Measurements from ENCODE around the gene CD40.
A peak's percentile ranks its signal among the peaks of the same experiment; 100 is the strongest.
"Not testable (repeated sequence)": the region's sequence is repeated elsewhere in the genome, so short reads cannot be mapped to it uniquely, and the experiment has no call there.

The CD40 gene

GRCh38 chr20:46099491-46100287, 18.4 kb upstream of the CD40 start:
- peak in 1 of 2 donors; percentile 60 for DNase-seq

DNA sequence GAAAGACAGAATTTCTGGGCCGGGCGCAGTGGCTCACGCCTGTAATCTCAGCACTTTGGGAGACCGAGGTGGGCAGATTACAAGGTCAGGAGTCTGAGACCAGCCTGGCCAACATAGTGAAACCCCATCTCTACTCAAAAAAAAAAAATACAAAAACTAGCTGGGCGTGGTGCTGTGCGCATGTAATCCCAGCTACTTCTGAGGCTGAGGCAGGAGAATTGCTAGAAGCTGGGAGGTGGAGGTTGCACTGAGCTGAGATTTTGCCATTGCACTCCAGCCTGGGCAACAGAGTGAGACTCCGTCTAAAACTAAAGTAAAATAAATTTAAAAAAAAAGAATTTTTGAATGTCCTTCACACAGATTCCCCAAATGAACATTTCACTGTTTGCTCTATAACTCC, 17.7 kb upstream of the CD40 start:
- not testable (repeated sequence) for DNase-seq

- DNase-seq, result no peak
Observed at GRCh38 chr20:46100988-46101387, 17.1 kb upstream of the CD40 start.

DNA sequence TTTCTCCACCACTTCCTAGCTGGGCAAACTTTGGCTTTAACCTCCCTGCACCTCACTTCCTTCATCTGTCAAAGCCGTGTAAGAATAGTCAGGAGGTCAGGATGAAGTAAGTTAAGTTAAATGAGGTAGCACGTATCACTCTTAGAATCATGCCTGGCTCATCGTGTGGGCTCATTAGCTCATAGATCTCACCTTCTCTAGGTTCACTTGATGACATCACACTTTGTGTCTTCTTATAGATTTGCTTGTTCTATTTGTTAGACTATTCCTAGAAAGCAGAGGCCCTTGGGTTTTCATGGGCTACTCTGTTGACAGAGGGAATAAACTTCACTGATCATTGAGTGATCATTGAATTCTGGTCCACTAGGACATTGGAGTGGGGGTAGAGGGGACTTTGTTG, 16.2 kb upstream of the CD40 start:
- no peak for DNase-seq

GRCh38 chr20:46102940-46103339, 15.2 kb upstream of the CD40 start:
- DNase-seq, result no peak

- no peak for DNase-seq
Observed at GRCh38 chr20:46104262-46104661, 13.9 kb upstream of the CD40 start.

DNA sequence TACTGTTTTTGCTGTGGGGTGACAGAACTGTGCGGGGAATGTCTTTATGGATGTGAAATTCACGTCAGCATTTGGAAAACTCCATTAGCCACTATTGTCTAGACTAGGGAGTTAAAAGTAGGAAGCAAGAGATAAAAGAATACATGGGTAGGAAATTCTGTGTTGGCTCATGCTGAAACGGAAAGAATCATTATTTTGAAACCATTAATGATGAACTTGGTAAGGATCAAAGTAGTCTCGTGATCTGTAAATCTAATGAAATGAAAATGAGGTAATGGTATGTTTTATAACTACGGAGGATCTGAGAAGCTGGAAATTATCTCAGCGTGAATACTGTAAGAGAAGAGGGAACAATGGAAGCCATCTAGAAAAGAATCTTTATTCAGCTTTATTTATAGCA, 11.1 kb upstream of the CD40 start:
- DNase-seq, result no peak

GRCh38 chr20:46108435-46108841, 9.7 kb upstream of the CD40 start:
- DNase-seq, result peak in 1 of 2 donors; percentile 48

DNA sequence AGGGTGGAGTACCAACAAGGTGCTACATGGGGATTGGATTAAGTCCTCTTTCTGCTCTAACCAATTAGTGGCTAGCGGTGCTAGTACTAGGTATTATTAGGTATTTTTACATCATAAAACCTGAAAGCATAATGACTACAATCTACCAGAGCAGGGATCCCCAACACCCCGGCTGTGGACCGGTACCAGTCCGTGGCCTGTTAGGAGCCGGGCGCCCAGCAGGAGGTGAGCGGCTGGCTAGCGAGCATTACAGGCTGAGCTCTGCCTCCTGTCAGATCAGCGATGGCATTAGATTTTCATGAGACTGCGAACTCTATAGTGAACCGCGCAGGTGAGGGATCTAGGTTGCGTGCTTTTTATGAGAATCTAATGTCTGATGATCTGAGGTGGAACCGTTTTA, 9.1 kb upstream of the CD40 start:
- no peak for DNase-seq

DNA sequence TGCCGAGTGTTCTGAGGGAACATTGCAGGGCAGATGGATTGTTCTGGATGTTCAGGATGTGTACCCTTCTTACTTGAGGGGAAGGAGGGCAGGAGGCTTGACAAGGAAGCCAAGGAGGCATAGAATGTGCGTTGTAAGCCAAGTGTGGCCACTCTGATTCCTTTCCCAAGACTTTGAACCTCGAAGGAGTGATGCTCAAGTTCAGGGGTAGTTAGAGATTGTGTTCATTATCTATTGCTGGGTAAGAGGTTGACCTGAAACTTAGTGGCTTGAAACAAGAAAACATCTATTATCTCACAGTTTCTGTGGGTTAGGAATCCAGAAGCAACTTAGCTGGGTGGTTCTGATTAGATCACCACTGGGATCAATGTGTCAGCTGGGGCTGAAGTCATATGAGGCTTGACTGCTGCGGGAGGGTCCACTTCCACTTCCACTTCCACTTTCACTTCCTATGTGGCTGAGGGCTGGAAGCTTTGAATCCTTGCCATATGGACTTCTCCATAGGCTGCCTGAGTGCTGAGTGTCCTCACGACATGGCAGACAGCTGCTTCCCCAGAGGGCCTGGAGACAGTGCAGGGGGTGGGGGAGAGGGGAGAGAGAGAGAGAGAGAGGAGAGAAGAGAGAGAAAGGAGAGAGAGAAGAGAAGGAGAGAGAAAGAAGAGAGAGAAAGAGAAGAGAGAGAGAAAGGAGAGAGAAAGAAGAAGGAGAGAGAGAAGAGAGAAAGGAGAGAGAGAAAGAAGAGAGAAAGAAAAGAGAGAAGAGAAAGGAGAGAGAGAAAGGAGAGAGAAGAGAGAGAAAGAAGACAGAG, 6.9 kb upstream of the CD40 start:
- DNase-seq, result peak; percentile 28 to 73

DNA sequence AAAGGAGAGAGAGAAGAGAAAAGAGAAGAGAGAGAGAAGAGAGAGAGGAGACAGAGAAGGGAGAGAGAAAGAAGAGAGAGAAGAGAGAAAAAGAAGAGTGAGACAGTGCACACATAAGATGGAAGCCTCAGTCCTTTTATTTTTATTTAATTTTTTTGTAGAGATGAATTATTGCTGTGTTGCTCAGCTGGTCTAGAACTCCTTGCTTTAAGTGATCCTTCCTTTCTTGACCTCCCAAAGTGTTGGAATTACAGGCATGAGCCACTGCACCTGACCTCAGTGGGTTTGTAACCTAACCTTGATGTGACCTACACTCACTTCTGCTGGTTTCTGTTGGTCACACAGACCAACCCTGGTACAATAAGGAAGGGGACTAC, 6.3 kb upstream of the CD40 start:
- no peak for DNase-seq

GRCh38 chr20:46112430-46113112, 5.5 kb upstream of the CD40 start:
- no peak for DNase-seq

DNA sequence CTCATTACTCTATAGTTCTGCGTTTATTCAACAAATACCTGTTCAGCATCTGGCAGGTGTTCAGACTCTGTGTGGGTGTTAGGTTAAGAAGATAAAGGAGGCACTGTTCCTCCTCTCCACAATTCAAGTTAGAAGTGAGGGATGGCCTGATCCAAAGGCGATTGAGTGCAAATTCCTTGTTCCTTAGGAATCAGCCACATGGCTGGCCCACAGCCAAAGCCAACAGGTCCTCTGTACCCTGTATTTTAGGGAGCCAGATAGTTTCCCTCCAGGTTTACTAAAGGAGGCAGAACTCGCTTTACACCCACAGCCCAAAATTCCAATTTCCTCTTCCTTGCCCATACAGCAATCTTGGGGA, 5.0 kb upstream of the CD40 start:
- no peak for DNase-seq

DNA sequence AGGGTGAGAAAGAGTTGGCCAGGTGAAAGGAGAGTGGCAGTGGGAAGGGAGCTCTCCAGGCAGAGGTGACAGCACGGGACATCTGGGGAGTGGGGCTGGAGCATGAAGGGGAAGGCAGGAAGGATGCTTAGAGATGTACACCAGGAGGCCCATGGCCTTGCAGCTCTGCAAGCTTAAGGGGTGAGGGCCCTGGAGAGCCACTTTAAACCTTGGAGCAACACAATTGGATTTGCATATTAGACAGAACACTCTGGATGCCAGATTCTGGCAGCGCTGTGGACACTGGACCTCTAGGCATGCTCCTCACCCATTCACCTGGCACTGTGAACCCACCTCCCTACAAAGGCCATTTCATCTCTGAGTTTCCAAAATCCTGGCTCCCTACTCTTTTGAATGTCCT, 3.7 kb upstream of the CD40 start:
- DNase-seq, result no peak

DNA sequence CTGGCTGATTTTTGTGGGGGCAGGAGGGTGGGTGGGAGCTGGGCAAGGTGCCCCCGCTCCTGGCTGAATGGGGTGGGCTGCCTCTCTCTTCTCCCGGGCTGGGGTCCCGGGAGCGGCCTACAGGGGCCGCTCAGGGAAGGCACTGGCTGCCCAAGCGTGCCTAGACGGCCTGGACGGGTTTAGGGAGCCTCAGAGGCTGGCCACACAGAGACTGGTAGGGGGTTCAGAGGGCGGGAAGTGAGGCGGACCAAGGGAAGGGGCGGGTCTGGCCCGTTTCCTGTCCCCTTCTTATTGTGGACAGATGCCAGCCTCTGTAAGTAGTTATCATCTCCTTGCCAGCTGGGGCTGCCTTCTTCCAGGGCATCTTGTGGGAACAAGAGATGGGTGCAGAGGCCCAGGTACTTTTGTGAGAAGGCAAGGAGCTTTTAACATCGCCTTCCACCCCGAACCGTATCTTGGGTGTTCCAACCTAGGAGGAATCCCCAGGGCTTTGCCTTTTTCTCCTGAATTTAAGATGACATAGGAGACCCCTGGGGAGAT, 437 bp downstream of the CD40 start:
- DNase-seq, result peak in 1 of 2 donors; percentile 33

GRCh38 chr20:46119028-46119546, 973 bp downstream of the CD40 start:
- peak in 1 of 2 donors; percentile 55 for DNase-seq

DNA sequence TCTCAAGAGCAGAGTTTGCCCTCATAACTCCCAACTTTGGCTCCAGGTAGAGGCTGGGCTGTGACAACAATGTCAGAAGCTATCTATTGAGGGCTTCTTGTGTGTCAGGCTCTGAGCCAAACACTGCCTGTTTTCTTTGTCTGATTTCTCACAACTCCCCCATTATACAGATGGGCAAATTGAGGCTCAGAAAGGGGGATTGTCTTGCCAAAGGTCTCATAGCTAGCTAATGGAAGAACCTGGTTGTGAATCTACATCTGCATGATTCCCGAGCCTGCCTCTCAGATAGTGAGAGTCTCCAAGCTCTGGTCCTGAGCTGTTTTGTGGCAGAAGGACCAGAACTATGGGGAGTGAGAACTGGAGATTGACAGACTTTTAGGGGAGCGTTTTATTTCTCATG, 1.4 kb downstream of the CD40 start:
- no peak for DNase-seq

DNA sequence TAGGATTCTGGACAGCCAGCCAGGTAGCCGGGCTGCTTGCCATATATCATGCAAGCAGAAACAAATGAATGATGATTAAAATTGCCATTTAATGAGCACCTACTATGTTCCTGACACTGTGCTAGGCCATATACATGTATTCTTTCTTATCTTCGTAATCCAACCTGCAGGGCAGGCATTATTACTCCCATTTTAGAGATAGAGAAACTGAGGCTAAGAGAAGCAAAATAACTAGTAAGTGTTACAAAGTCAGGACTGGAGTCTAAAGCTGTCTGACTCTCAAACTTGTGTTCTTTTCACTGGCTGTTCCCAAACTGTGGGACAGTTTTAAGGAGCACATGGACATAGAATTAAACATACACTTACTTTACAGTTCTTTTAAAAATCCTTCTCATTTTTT, 2.0 kb downstream of the CD40 start:
- no peak for DNase-seq

GRCh38 chr20:46121184-46121930, 3.2 kb downstream of the CD40 start:
- DNase-seq, result no peak

GRCh38 chr20:46122071-46122470, 4.0 kb downstream of the CD40 start:
- DNase-seq, result no peak

- no peak for DNase-seq
Observed at GRCh38 chr20:46122516-46123481, 4.7 kb downstream of the CD40 start.
